Activated gamma-delta T cell treated with anti-CD3 and anti-CD28 coated beads, Interleukin-2, amount 50 U/mL, for 16 hours (primary cell): ENCODE results near the gene LAPTM4A.
A peak's percentile ranks its signal among the peaks of the same experiment; 100 is the strongest.

Experiments
- DNase-seq: peaks from one replicate; pipeline ENCODE4 v3.0.0-alpha.2; 2020; ENCODE audit warnings: low read depth

LAPTM4A gene

GRCh38 chr2:20019747-20020146 lies 31.7 kb downstream of the LAPTM4A start:
- no peak for DNase-seq

- DNase-seq = no peak
Measured at GRCh38 chr2:20018601-20019152, 32.8 kb downstream of the LAPTM4A start.

- DNase-seq = no peak
Measured at GRCh38 chr2:20016346-20016745, 35.1 kb downstream of the LAPTM4A start.

GRCh38 chr2:20015482-20016083 lies 35.8 kb downstream of the LAPTM4A start:
- no peak for DNase-seq

- DNase-seq = no peak
Measured at GRCh38 chr2:20013126-20013849, 38.1 kb downstream of the LAPTM4A start.

- DNase-seq = no peak
Measured at GRCh38 chr2:20012282-20013125, 38.9 kb downstream of the LAPTM4A start, which contains the start of gene MATN3. Gene MATN3 (minus strand): TSS chr2:20012668. CDS start chr2:20012631, 37 bp downstream.

- no peak for DNase-seq
Measured at GRCh38 chr2:20012032-20012281, 39.5 kb downstream of the LAPTM4A start.

- DNase-seq = no peak
Measured at GRCh38 chr2:20011276-20012031, 40.0 kb downstream of the LAPTM4A start.

GRCh38 chr2:20008703-20009102 lies 42.7 kb downstream of the LAPTM4A start:
- DNase-seq = no peak

- DNase-seq = no peak
Measured at GRCh38 chr2:20005891-20006470, 45.4 kb downstream of the LAPTM4A start.

- DNase-seq = no peak
Measured at GRCh38 chr2:20005067-20005627, 46.3 kb downstream of the LAPTM4A start.

GRCh38 chr2:20001361-20001863 lies 50.0 kb downstream of the LAPTM4A start:
- DNase-seq = no peak

GRCh38 chr2:19993731-19994130 lies 57.7 kb downstream of the LAPTM4A start:
- no peak for DNase-seq

- DNase-seq = no peak
Measured at GRCh38 chr2:19991895-19992294, 59.5 kb downstream of the LAPTM4A start.

GRCh38 chr2:19990416-19990728 lies 61.1 kb downstream of the LAPTM4A start:
- no peak for DNase-seq

- DNase-seq = peak; percentile 84
Measured at GRCh38 chr2:19989667-19990415, 61.6 kb downstream of the LAPTM4A start, which contains the start of gene WDR35. Gene WDR35 (minus strand): TSS chr2:19990105. CDS start chr2:19990015, 90 bp downstream.

GRCh38 chr2:19989342-19989666 lies 62.1 kb downstream of the LAPTM4A start:
- no peak for DNase-seq

- DNase-seq = no peak
Measured at GRCh38 chr2:19988600-19988999, 62.8 kb downstream of the LAPTM4A start.

- DNase-seq = no peak
Measured at GRCh38 chr2:19987936-19988335, 63.5 kb downstream of the LAPTM4A start.
